ENCODE results near the gene DDT. TPM values are rescaled to one million over a fixed set of nuclear protein-coding genes. Genes with fewer than 3 reads are reported as not detected.
"Not testable (repeated sequence)": the region's sequence is repeated elsewhere in the genome, so short reads cannot be mapped to it uniquely, and the experiment has no call there.

DDT gene
- polyA plus RNA-seq, 3 donors = 115 to 192 (median 138) TPM

DNA sequence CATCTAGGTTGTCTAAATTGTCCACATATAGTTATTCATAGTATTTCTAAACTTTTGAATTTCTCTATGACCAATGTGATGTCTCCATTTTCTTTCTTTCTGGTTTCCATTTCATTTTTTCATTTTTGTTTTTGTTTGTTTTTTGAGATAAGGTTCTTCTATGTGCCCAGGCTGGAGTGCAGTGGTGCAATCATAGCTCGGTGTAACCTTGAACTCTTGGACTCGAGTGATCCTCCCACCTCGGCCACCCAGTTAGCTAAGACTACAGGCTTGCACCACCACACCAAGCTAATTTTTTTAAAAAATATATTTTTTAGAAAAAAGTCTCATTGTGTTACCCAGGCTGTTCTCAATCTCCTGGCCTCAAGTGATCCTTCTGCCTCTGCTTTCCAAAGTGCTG is 22.9 kb upstream of the DDT start:
- H3K9me3 Mint-ChIP-seq = peaks cover 0 to 1% (median 0%) of the 10 kb centered on the region in 7 donors
- no peaks in the 10 kb centered on the region for H3K36me3 Mint-ChIP-seq
- peaks cover 9% of the 10 kb centered on the region for H3K4me1 Mint-ChIP-seq
- intact Hi-C loops (cut with micrococcal nuclease) = no loop called here
- no peak overlapping the region for H3K27ac ChIP-seq (ENCODE audit: low read depth in 1 of 2, low read length in 2 of 2)
- H3K27me3 ChIP-seq (ENCODE audit: control insufficient read depth in 2 of 2, insufficient read depth in 2 of 2, low read length in 2 of 2) = no peaks in the 10 kb centered on the region
- no peaks in the 10 kb centered on the region for H3K4me1 ChIP-seq (ENCODE audit: control insufficient read depth in 1 of 2, insufficient read depth in 2 of 2, low read length in 2 of 2)
- H4K20me1 ChIP-seq (ENCODE audit: insufficient read depth, low read length) = no peaks in the 10 kb centered on the region
- no peak overlapping the region for H3K4me3 Mint-ChIP-seq
- WGBS (ENCODE audit: insufficient coverage) = 100% methylated on average over 2 of the region's 3 CpGs
- no peaks in the 10 kb centered on the region for H3K79me2 ChIP-seq (ENCODE audit: insufficient read depth, low read length)
- no peak overlapping the region for H3K4me2 ChIP-seq (replicated peaks; ENCODE audit: extremely low read depth, low read length, poor library complexity, severe bottlenecking)
- no peaks in the 10 kb centered on the region for H3K36me3 ChIP-seq (replicated peaks in 1 of 2; ENCODE audit: control insufficient read depth in 1 of 2, insufficient read depth in 2 of 2, low read length in 2 of 2)
- H3K9ac ChIP-seq (ENCODE audit: insufficient read depth, low read length, poor library complexity, severe bottlenecking) = no peak overlapping the region
- no peaks in the 10 kb centered on the region for H3K9me3 ChIP-seq (replicated peaks in 1 of 2; ENCODE audit: control insufficient read depth in 1 of 2, insufficient read depth in 1 of 2, low read length in 2 of 2)
- H2AFZ ChIP-seq (ENCODE audit: insufficient read depth, low read depth, low read length, poor library complexity, severe bottlenecking) = no peak overlapping the region
- peaks cover 3 to 12% (median 7%) of the 10 kb centered on the region in 3 donors for H3K27me3 Mint-ChIP-seq (ENCODE audit: low read depth in 3 of 3)
- H3K27ac Mint-ChIP-seq = no peak overlapping the region
- TF ChIP-seq, protein P1, sequence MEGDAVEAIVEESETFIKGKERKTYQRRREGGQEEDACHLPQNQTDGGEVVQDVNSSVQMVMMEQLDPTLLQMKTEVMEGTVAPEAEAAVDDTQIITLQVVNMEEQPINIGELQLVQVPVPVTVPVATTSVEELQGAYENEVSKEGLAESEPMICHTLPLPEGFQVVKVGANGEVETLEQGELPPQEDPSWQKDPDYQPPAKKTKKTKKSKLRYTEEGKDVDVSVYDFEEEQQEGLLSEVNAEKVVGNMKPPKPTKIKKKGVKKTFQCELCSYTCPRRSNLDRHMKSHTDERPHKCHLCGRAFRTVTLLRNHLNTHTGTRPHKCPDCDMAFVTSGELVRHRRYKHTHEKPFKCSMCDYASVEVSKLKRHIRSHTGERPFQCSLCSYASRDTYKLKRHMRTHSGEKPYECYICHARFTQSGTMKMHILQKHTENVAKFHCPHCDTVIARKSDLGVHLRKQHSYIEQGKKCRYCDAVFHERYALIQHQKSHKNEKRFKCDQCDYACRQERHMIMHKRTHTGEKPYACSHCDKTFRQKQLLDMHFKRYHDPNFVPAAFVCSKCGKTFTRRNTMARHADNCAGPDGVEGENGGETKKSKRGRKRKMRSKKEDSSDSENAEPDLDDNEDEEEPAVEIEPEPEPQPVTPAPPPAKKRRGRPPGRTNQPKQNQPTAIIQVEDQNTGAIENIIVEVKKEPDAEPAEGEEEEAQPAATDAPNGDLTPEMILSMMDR (IDR thresholded peaks at IDR 0.05) = no peak
- no peak overlapping the region for H3K4me3 ChIP-seq (replicated peaks in 1 of 3; ENCODE audit: low read depth in 2 of 3, low read length in 3 of 3)
- no peak for DNase-seq

DNA sequence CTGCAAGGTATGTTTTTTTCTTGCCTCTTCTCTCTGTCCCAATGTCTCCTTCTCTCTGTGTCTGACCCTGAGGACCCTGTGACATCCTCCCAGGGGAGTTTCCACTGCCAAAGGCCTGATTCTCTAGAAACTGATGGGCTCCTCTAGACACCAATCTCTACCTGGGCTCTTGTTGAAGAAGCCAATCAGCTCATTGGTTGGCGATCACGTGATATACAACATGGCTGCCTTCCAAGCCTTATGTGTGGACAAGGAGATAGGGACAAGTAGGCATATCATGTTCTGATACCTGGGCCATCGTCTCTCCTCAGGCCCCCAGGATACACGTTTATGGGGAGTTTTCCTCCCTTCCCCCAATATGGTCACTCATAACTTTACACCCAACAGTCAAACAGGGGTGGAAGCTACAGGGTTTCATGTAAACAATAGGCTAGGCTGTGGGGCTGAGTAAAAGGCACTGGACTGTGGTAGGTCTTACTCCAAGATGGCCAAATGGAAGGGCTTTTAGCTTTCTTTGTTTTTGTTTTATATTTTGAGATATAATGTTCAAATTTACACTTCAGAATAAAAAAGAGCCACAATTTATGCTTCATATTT is 19.4 kb upstream of the DDT start:
- H2AFZ ChIP-seq (ENCODE audit: insufficient read depth, low read depth, low read length, poor library complexity, severe bottlenecking); H3K79me2 ChIP-seq (ENCODE audit: insufficient read depth, low read length); H3K36me3 ChIP-seq (replicated peaks in 1 of 2; ENCODE audit: control insufficient read depth in 1 of 2, insufficient read depth in 2 of 2, low read length in 2 of 2); H3K4me1 Mint-ChIP-seq; H3K9ac ChIP-seq (ENCODE audit: insufficient read depth, low read length, poor library complexity, severe bottlenecking); H3K4me2 ChIP-seq (replicated peaks; ENCODE audit: extremely low read depth, low read length, poor library complexity, severe bottlenecking); intact Hi-C loops (cut with micrococcal nuclease); H3K9me3 Mint-ChIP-seq; H3K27me3 Mint-ChIP-seq (ENCODE audit: low read depth in 3 of 3); H3K27me3 ChIP-seq (ENCODE audit: control insufficient read depth in 2 of 2, insufficient read depth in 2 of 2, low read length in 2 of 2); H3K36me3 Mint-ChIP-seq; H3K27ac ChIP-seq (ENCODE audit: low read depth in 1 of 2, low read length in 2 of 2); DNase-seq; H3K4me3 ChIP-seq (replicated peaks in 1 of 3; ENCODE audit: low read depth in 2 of 3, low read length in 3 of 3); H3K9me3 ChIP-seq (replicated peaks in 1 of 2; ENCODE audit: control insufficient read depth in 1 of 2, insufficient read depth in 1 of 2, low read length in 2 of 2); H4K20me1 ChIP-seq (ENCODE audit: insufficient read depth, low read length); H3K27ac Mint-ChIP-seq; H3K4me3 Mint-ChIP-seq; H3K4me1 ChIP-seq (ENCODE audit: control insufficient read depth in 1 of 2, insufficient read depth in 2 of 2, low read length in 2 of 2): not testable (repeated sequence)
- no CpG with 5 or more reads among the region's 4 CpGs for WGBS (ENCODE audit: insufficient coverage)

DNA sequence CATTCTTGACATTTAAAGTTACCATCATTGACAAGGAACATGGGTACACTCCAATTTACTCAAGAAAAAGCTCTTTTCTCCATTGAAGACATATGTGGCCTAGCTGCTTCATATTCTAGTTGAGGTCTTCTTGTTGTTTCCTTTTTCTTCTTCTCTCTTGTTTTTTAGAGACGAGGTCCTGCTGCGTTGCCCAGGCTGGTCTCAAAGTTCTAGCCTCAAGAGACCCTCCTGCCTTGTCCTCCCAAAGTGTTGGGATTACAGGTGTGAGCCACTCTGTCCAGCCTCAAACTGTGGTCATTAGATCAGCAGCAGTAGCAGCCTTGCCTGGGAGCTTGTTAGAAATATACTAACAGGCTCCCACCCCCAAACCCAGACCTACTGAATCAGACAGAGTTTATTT is 18.8 kb upstream of the DDT start:
- intact Hi-C loops (cut with micrococcal nuclease); H3K9me3 Mint-ChIP-seq; H3K27me3 Mint-ChIP-seq (ENCODE audit: low read depth in 3 of 3); DNase-seq; H3K9me3 ChIP-seq (replicated peaks in 1 of 2; ENCODE audit: control insufficient read depth in 1 of 2, insufficient read depth in 1 of 2, low read length in 2 of 2); H3K4me1 Mint-ChIP-seq; H3K4me2 ChIP-seq (replicated peaks; ENCODE audit: extremely low read depth, low read length, poor library complexity, severe bottlenecking); H3K27me3 ChIP-seq (ENCODE audit: control insufficient read depth in 2 of 2, insufficient read depth in 2 of 2, low read length in 2 of 2); H3K27ac Mint-ChIP-seq; H3K9ac ChIP-seq (ENCODE audit: insufficient read depth, low read length, poor library complexity, severe bottlenecking); H3K79me2 ChIP-seq (ENCODE audit: insufficient read depth, low read length); H4K20me1 ChIP-seq (ENCODE audit: insufficient read depth, low read length); H3K4me3 Mint-ChIP-seq; H3K4me1 ChIP-seq (ENCODE audit: control insufficient read depth in 1 of 2, insufficient read depth in 2 of 2, low read length in 2 of 2); H3K27ac ChIP-seq (ENCODE audit: low read depth in 1 of 2, low read length in 2 of 2); H3K36me3 ChIP-seq (replicated peaks in 1 of 2; ENCODE audit: control insufficient read depth in 1 of 2, insufficient read depth in 2 of 2, low read length in 2 of 2); H2AFZ ChIP-seq (ENCODE audit: insufficient read depth, low read depth, low read length, poor library complexity, severe bottlenecking); H3K36me3 Mint-ChIP-seq; H3K4me3 ChIP-seq (replicated peaks in 1 of 3; ENCODE audit: low read depth in 2 of 3, low read length in 3 of 3): not testable (repeated sequence)
- WGBS (ENCODE audit: insufficient coverage) = no CpG with 5 or more reads among the region's 2 CpGs

DNA sequence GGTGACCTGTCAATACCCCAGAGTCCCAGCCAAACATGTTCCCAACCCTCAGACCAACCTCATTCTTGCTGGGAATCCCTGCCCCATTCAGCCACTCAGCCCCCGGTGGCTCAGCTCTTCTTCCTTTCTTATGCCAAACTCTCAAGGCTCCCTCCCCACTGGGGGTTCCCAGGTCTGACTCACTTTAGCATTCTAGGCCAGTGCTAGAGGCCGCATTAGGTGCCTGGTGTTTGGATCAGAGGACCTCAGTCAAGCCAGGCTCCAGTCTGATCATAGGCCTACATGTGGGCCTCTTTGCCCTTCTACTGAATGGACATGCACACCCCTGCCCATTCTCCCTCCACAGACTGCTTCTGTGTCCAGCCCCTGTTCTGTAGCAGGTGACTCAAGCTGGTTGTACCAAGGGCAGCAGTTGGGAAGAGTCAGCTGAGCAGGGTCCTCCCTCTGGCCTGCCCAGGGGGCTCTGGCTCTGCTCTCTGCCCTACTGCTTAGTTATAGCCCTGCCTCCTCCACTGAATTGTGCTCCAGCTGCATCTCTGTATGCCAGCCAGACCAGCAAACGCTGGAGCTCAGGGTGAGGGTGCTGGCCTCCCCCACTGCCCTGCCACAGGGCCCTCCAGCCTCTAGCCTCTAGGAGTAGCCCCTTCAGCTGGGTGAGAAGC is 15.5 kb upstream of the DDT start:
- H3K27ac ChIP-seq (ENCODE audit: low read depth in 1 of 2, low read length in 2 of 2); H3K9me3 ChIP-seq (replicated peaks in 1 of 2; ENCODE audit: control insufficient read depth in 1 of 2, insufficient read depth in 1 of 2, low read length in 2 of 2); H3K4me1 ChIP-seq (ENCODE audit: control insufficient read depth in 1 of 2, insufficient read depth in 2 of 2, low read length in 2 of 2); H3K4me3 ChIP-seq (replicated peaks in 1 of 3; ENCODE audit: low read depth in 2 of 3, low read length in 3 of 3); H3K9ac ChIP-seq (ENCODE audit: insufficient read depth, low read length, poor library complexity, severe bottlenecking); H3K9me3 Mint-ChIP-seq; DNase-seq; H4K20me1 ChIP-seq (ENCODE audit: insufficient read depth, low read length); H3K27me3 Mint-ChIP-seq (ENCODE audit: low read depth in 3 of 3); H3K36me3 ChIP-seq (replicated peaks in 1 of 2; ENCODE audit: control insufficient read depth in 1 of 2, insufficient read depth in 2 of 2, low read length in 2 of 2); H3K4me3 Mint-ChIP-seq; H3K4me1 Mint-ChIP-seq; H3K36me3 Mint-ChIP-seq; H3K27me3 ChIP-seq (ENCODE audit: control insufficient read depth in 2 of 2, insufficient read depth in 2 of 2, low read length in 2 of 2); H3K4me2 ChIP-seq (replicated peaks; ENCODE audit: extremely low read depth, low read length, poor library complexity, severe bottlenecking); H3K79me2 ChIP-seq (ENCODE audit: insufficient read depth, low read length); H3K27ac Mint-ChIP-seq; H2AFZ ChIP-seq (ENCODE audit: insufficient read depth, low read depth, low read length, poor library complexity, severe bottlenecking): not testable (repeated sequence)
- 100% methylated on average over 1 of the region's 3 CpGs for WGBS (ENCODE audit: insufficient coverage)
- intact Hi-C loops (cut with micrococcal nuclease) = loop anchor here in 1 of 2 donors (10.0 kb wide), 1 partner anchor 185 kb away; no protein-coding TSS in a partner anchor
